Measurements from ENCODE around the gene PPL. TPM values are rescaled to one million over a fixed set of nuclear protein-coding genes. Genes with fewer than 3 reads are reported as not detected.
A peak's percentile ranks its signal among the peaks of the same experiment; 100 is the strongest.

The PPL gene
- total and polyA plus RNA-seq, 2 of the 13 experiments (the other 11 are each of a cell fraction or from before 2014, with no cell fraction given), result 5.7 to 6.6 TPM

- TF ChIP-seq FOXA1 (IDR thresholded peaks at IDR 0.05) (no peak), FOXA1 (CRISPR knock-in tag; IDR thresholded peaks at IDR 0.05) (no peak), CENPT (CRISPR knock-in tag; IDR thresholded peaks at IDR 0.05; ENCODE audit: low read depth) (0 out of 2 replicates have a peak, but pooled peaks have one; percentile 21), MXI1 (IDR thresholded peaks at IDR 0.05; ENCODE audit: borderline replicate concordance, low read depth, low read length) (no peak), ZNF543 (CRISPR knock-in tag; IDR thresholded peaks at IDR 0.05) (peak; percentile 23; the same call in 1 of the 2 replicates), IRF9 (CRISPR knock-in tag; IDR thresholded peaks at IDR 0.05; ENCODE audit: borderline replicate concordance) (0 out of 2 replicates have a peak, but pooled peaks have one; percentile 4), HES4 (CRISPR knock-in tag; IDR thresholded peaks at IDR 0.05; ENCODE audit: borderline replicate concordance) (peak; percentile 80; the same call in 1 of the 2 replicates), ARHGAP35 (CRISPR knock-in tag; IDR thresholded peaks at IDR 0.05; ENCODE audit: borderline replicate concordance) (0 out of 2 replicates have a peak, but pooled peaks have one; percentile 57), ZNF367 (CRISPR knock-in tag; IDR thresholded peaks at IDR 0.05; ENCODE audit: borderline replicate concordance) (no peak; the same call in 1 of the 2 replicates), FOSL2 (CRISPR knock-in tag; IDR thresholded peaks at IDR 0.05) (0 out of 2 replicates have a peak, but pooled peaks have one; percentile 18), NONO (IDR thresholded peaks at IDR 0.05) (no peak), NONO (CRISPR knock-in tag; conservative IDR thresholded peaks at IDR 0.05) (peak; percentile 13; the same call in 1 of the 2 replicates), SALL1 (CRISPR knock-in tag; IDR thresholded peaks at IDR 0.05) (0 out of 2 replicates have a peak, but pooled peaks have one; percentile 8), ZNF292 (CRISPR knock-in tag; IDR thresholded peaks at IDR 0.05; ENCODE audit: borderline replicate concordance, low read depth) (no peak), ZNF761 (CRISPR knock-in tag; conservative IDR thresholded peaks at IDR 0.05) (no peak), NFYB (CRISPR knock-in tag; IDR thresholded peaks at IDR 0.05) (no peak), KDM5B (CRISPR knock-in tag; IDR thresholded peaks at IDR 0.05; ENCODE audit: borderline replicate concordance) (0 out of 2 replicates have a peak, but pooled peaks have one; percentile 6), ZSCAN12 (CRISPR knock-in tag; IDR thresholded peaks at IDR 0.05) (0 out of 2 replicates have a peak, but pooled peaks have one; percentile 12), ZNF746 (CRISPR knock-in tag; IDR thresholded peaks at IDR 0.05) (0 out of 2 replicates have a peak, but pooled peaks have one; percentile 2), AGO2 (optimal IDR thresholded peaks at IDR 0.05; ENCODE audit: low read depth, low read length) (peak; percentile 69)
Measured at GRCh38 chr16:4847774-4848587, 89.0 kb downstream of the PPL start (continued).

Data from HepG2 (cell line).